ENCODE measurements around the gene TMCC1.

TMCC1 gene

GRCh38 chr3:129672412-129672811 lies 221.1 kb downstream of the TMCC1 start:
- ChIA-PET CTCF (interaction anchor here (0.6 kb wide), 1 partner anchor 404 kb away, joined by 3 read pairs; no protein-coding TSS in a partner anchor), POLR2A (ENCODE audit: low non-redundant PET) (no interaction called here)
- TF ChIP-seq CTCF (conservative IDR thresholded peaks at IDR 0.05; ENCODE audit: low read depth), result no peak
- H3K27ac ChIP-seq, result no peak overlapping the region
- no peak for DNase-seq (ENCODE audit: low spot score)

- H3K27ac ChIP-seq, result no peak overlapping the region
- DNase-seq (ENCODE audit: low spot score), result peak; percentile 21
- ChIA-PET POLR2A (ENCODE audit: low non-redundant PET) (no interaction called here), CTCF (interaction anchor here (1.2 kb wide), 1 partner anchor 160 kb away, joined by 4 read pairs; no protein-coding TSS in a partner anchor)
- no peak for TF ChIP-seq CTCF (conservative IDR thresholded peaks at IDR 0.05; ENCODE audit: low read depth)
Measured at GRCh38 chr3:129665024-129665768, 228.3 kb downstream of the TMCC1 start.

GRCh38 chr3:129663930-129664646 lies 229.4 kb downstream of the TMCC1 start:
- H3K27ac ChIP-seq, result no peak overlapping the region
- no peak for TF ChIP-seq CTCF (conservative IDR thresholded peaks at IDR 0.05; ENCODE audit: low read depth)
- no peak for DNase-seq (ENCODE audit: low spot score)
- POLR2A ChIA-PET (ENCODE audit: low non-redundant PET), result no interaction called here
- CTCF ChIA-PET, result interaction anchor here (0.6 to 1.5 kb wide), 5 partner anchors 15 to 296 kb away, joined by 3 to 6 read pairs (median 4); no protein-coding TSS in a partner anchor

GRCh38 chr3:129663045-129663446 lies 230.5 kb downstream of the TMCC1 start:
- DNase-seq (ENCODE audit: low spot score), result peak; percentile 84
- POLR2A ChIA-PET (ENCODE audit: low non-redundant PET), result no interaction called here
- H3K27ac ChIP-seq, result no peak overlapping the region

GRCh38 chr3:129662191-129662608 lies 231.3 kb downstream of the TMCC1 start:
- DNase-seq (ENCODE audit: low spot score), result no peak
- CTCF ChIA-PET, result no interaction called here
- POLR2A ChIA-PET (ENCODE audit: low non-redundant PET), result no interaction called here
- no peak for TF ChIP-seq CTCF (conservative IDR thresholded peaks at IDR 0.05; ENCODE audit: low read depth)
- no peak overlapping the region for H3K27ac ChIP-seq

More at GRCh38 chr3:129663045-129663446, 230.5 kb downstream of the TMCC1 start:
- TF ChIP-seq CTCF (conservative IDR thresholded peaks at IDR 0.05; ENCODE audit: low read depth), result no peak
- CTCF ChIA-PET, result interaction anchor here (0.6 to 1.5 kb wide), 3 partner anchors 11 to 45 kb away, joined by 3 to 6 read pairs (median 4); no protein-coding TSS in a partner anchor

- POLR2A ChIA-PET (ENCODE audit: low non-redundant PET), result no interaction called here
- H3K27ac ChIP-seq, result no peak overlapping the region
- TF ChIP-seq CTCF (conservative IDR thresholded peaks at IDR 0.05; ENCODE audit: low read depth), result no peak
- CTCF ChIA-PET, result no interaction called here
- DNase-seq (ENCODE audit: low spot score), result no peak
Measured at GRCh38 chr3:129661766-129662165, 231.7 kb downstream of the TMCC1 start.

All from RWPE1 (cell line).